Measurements from ENCODE around the gene HACE1. TPM values are rescaled to one million over a fixed set of nuclear protein-coding genes. Genes with fewer than 3 reads are reported as not detected.
"Not testable (repeated sequence)": the region's sequence is repeated elsewhere in the genome, so short reads cannot be mapped to it uniquely, and the experiment has no call there.

HACE1 gene
- polyA plus RNA-seq, 4 donors, result 17.7 to 26.0 (median 22.6) TPM

GRCh38 chr6:104829183-104829958, 30.3 kb downstream of the HACE1 start:
- DNase-seq (ENCODE audit: low read depth in 4 of 4, low spot score in 2 of 4), result no peak

- DNase-seq (ENCODE audit: low read depth in 4 of 4, low spot score in 2 of 4), result no peak
Measured at GRCh38 chr6:104828478-104828877, 31.2 kb downstream of the HACE1 start.

GRCh38 chr6:104820820-104821219, 38.9 kb downstream of the HACE1 start:
- DNase-seq (ENCODE audit: low read depth in 4 of 4, low spot score in 2 of 4), result not testable (repeated sequence)

GRCh38 chr6:104816125-104816524, 43.6 kb downstream of the HACE1 start:
- no peak for DNase-seq (ENCODE audit: low read depth in 4 of 4, low spot score in 2 of 4)

- no peak for DNase-seq (ENCODE audit: low read depth in 4 of 4, low spot score in 2 of 4)
Measured at GRCh38 chr6:104814743-104815142, 45.0 kb downstream of the HACE1 start.

- DNase-seq (ENCODE audit: low read depth in 4 of 4, low spot score in 2 of 4), result no peak
Measured at GRCh38 chr6:104813552-104813951, 46.2 kb downstream of the HACE1 start.

- DNase-seq (ENCODE audit: low read depth in 4 of 4, low spot score in 2 of 4), result no peak
Measured at GRCh38 chr6:104809116-104809515, 50.6 kb downstream of the HACE1 start.

- DNase-seq (ENCODE audit: low read depth in 4 of 4, low spot score in 2 of 4), result not testable (repeated sequence)
Measured at GRCh38 chr6:104805335-104805734, 54.4 kb downstream of the HACE1 start.

- DNase-seq (ENCODE audit: low read depth in 4 of 4, low spot score in 2 of 4), result no peak
Measured at GRCh38 chr6:104799134-104799657, 60.5 kb downstream of the HACE1 start.

- DNase-seq (ENCODE audit: low read depth in 4 of 4, low spot score in 2 of 4), result no peak
Measured at GRCh38 chr6:104796031-104796785, 63.5 kb downstream of the HACE1 start.

- no peak for DNase-seq (ENCODE audit: low read depth in 4 of 4, low spot score in 2 of 4)
Measured at GRCh38 chr6:104795363-104795762, 64.4 kb downstream of the HACE1 start.

GRCh38 chr6:104789770-104790190, 69.9 kb downstream of the HACE1 start:
- no peak for DNase-seq (ENCODE audit: low read depth in 4 of 4, low spot score in 2 of 4)

GRCh38 chr6:104788400-104788799, 71.3 kb downstream of the HACE1 start:
- DNase-seq (ENCODE audit: low read depth in 4 of 4, low spot score in 2 of 4), result no peak

GRCh38 chr6:104787305-104787704, 72.4 kb downstream of the HACE1 start:
- DNase-seq (ENCODE audit: low read depth in 4 of 4, low spot score in 2 of 4), result no peak

- no peak for DNase-seq (ENCODE audit: low read depth in 4 of 4, low spot score in 2 of 4)
Measured at GRCh38 chr6:104784884-104785283, 74.8 kb downstream of the HACE1 start.

- no peak for DNase-seq (ENCODE audit: low read depth in 4 of 4, low spot score in 2 of 4)
Measured at GRCh38 chr6:104771258-104771832, 88.4 kb downstream of the HACE1 start.

GRCh38 chr6:104768906-104769305, 90.8 kb downstream of the HACE1 start:
- no peak for DNase-seq (ENCODE audit: low read depth in 4 of 4, low spot score in 2 of 4)

GRCh38 chr6:104766595-104766994, 93.1 kb downstream of the HACE1 start:
- no peak for DNase-seq (ENCODE audit: low read depth in 4 of 4, low spot score in 2 of 4)

- DNase-seq (ENCODE audit: low read depth in 4 of 4, low spot score in 2 of 4), result no peak
Measured at GRCh38 chr6:104754788-104755409, 104.8 kb downstream of the HACE1 start.

GRCh38 chr6:104753251-104753650, 106.5 kb downstream of the HACE1 start:
- DNase-seq (ENCODE audit: low read depth in 4 of 4, low spot score in 2 of 4), result no peak

- DNase-seq (ENCODE audit: low read depth in 4 of 4, low spot score in 2 of 4), result no peak
Measured at GRCh38 chr6:104750449-104750848, 109.3 kb downstream of the HACE1 start.
